Astrocyte (in vitro differentiated cells and primary cell): ENCODE data around the gene UBE2F. TPM values are rescaled to one million over a fixed set of nuclear protein-coding genes. Genes with fewer than 3 reads are reported as not detected.

Source experiments
- DNase-seq: peaks from one replicate; pipeline ENCODE4 v3.0.0-alpha.2; 2010; ENCODE audit warnings: low read depth
- FAIRE-seq: peaks from 2 replicates; lab custom pipeline; 2011; peaks lifted over from hg19 to GRCh38; lab: Jason Lieb, UNC
- H2AFZ ChIP-seq: 2 replicates; pipeline ENCODE4 v1.6.0; 2012; ENCODE audit warnings: low read depth, low read length, inconsistent platforms
- H3K27ac ChIP-seq: 2 replicates; pipeline ENCODE4 v1.5.1; 2011; ENCODE audit warnings: low read depth, low read length, inconsistent platforms
- H3K27me3 ChIP-seq: 2 replicates; pipeline ENCODE4 v1.6.0; 2011; ENCODE audit warnings: low read length, inconsistent platforms; ENCODE audit not compliant: insufficient read depth
- H3K36me3 ChIP-seq: 2 replicates; pipeline ENCODE4 v1.5.1; 2011; ENCODE audit warnings: low read length, inconsistent platforms; ENCODE audit not compliant: insufficient read depth
- H3K4me1 ChIP-seq: 2 replicates; pipeline ENCODE4 v1.5.1; 2011; ENCODE audit warnings: low read length, inconsistent platforms; ENCODE audit not compliant: insufficient read depth
- H3K4me2 ChIP-seq: 2 replicates; pipeline ENCODE4 v1.6.0; 2012; ENCODE audit warnings: low read length, inconsistent platforms
- H3K4me3 ChIP-seq: 2 replicates; pipeline ENCODE4 v1.5.1; 2011; ENCODE audit warnings: low read depth, mild to moderate bottlenecking, low read length, inconsistent platforms; ENCODE audit not compliant: insufficient read depth
- H3K79me2 ChIP-seq: 2 replicates; pipeline ENCODE4 v1.6.0; 2012; ENCODE audit warnings: mild to moderate bottlenecking, low read length, inconsistent platforms; ENCODE audit not compliant: insufficient read depth
- H3K9ac ChIP-seq: 2 replicates; pipeline ENCODE4 v1.6.0; 2012; ENCODE audit warnings: mild to moderate bottlenecking, low read length, inconsistent platforms
- H3K9me3 ChIP-seq: 2 replicates; pipeline ENCODE4 v1.5.1; 2012; ENCODE audit warnings: low read depth, mild to moderate bottlenecking, low read length, inconsistent platforms; ENCODE audit not compliant: insufficient read depth
- H4K20me1 ChIP-seq: 2 replicates; pipeline ENCODE4 v1.6.0; 2012; ENCODE audit warnings: low read length, inconsistent platforms; ENCODE audit not compliant: insufficient read depth
- H3K27ac Mint-ChIP-seq: one replicate; pipeline ENCODE4 v1.8.0; 2021; ENCODE audit warnings: mild to moderate bottlenecking, mixed read lengths; ENCODE audit not compliant: unreplicated experiment
- H3K27me3 Mint-ChIP-seq: one replicate; pipeline ENCODE4 v1.8.0; 2021; ENCODE audit warnings: low read depth, mixed read lengths; ENCODE audit not compliant: unreplicated experiment
- H3K36me3 Mint-ChIP-seq: one replicate; pipeline ENCODE4 v1.8.0; 2021; ENCODE audit warnings: low read depth, mixed read lengths; ENCODE audit not compliant: unreplicated experiment
- H3K4me1 Mint-ChIP-seq: one replicate; pipeline ENCODE4 v1.8.0; 2021; ENCODE audit warnings: low read depth, mixed read lengths; ENCODE audit not compliant: unreplicated experiment
- H3K4me3 Mint-ChIP-seq: one replicate; pipeline ENCODE4 v1.8.0; 2021; ENCODE audit warnings: mild to moderate bottlenecking, moderate library complexity, mixed read lengths; ENCODE audit not compliant: unreplicated experiment
- H3K9me3 Mint-ChIP-seq: one replicate; pipeline ENCODE4 v1.8.0; 2021; ENCODE audit warnings: mild to moderate bottlenecking, mixed read lengths; ENCODE audit not compliant: unreplicated experiment
- CTCF ChIP-seq: IDR thresholded peaks from 2 replicates; pipeline ENCODE4 v1.5.1; 2011; ENCODE audit warnings: low read depth, mild to moderate bottlenecking, inconsistent platforms, low read length, moderate library complexity; ENCODE audit not compliant: insufficient read depth
- EZH2 ChIP-seq: IDR thresholded peaks from 2 replicates; pipeline ENCODE4 v1.6.1; 2012; ENCODE audit warnings: mild to moderate bottlenecking, low read length, inconsistent platforms; ENCODE audit not compliant: insufficient read depth
- total RNA-seq: library from RNA; stranded (reverse); gene quantifications from 2 replicates; pipeline ENCODE4 v1.2.1, GENCODE V29; 2021

The UBE2F gene
- total RNA-seq, 1 donor from 2014 or later, result 67.1 TPM

- Histone ChIP-seq H3K27ac (no peak overlapping the region), H2AFZ (no peak overlapping the region), H3K4me1 (peaks cover 11% of the 10 kb centered on the region), H3K4me2 (no peak overlapping the region), H3K9me3 (no peaks in the 10 kb centered on the region), H3K36me3 (peaks cover 4% of the 10 kb centered on the region), H3K4me3 (no peak overlapping the region), H4K20me1 (peaks cover 79% of the 10 kb centered on the region), H3K9ac (no peak overlapping the region), H3K79me2 (peaks cover 86% of the 10 kb centered on the region), H3K27me3 (no peaks in the 10 kb centered on the region)
- no peak for FAIRE-seq
- peaks cover 14% of the 10 kb centered on the region for H3K36me3 Mint-ChIP-seq
- H3K27me3 Mint-ChIP-seq, result no peaks in the 10 kb centered on the region
- TF ChIP-seq EZH2 (no peak), CTCF (no peak)
- no peak for DNase-seq
- no peaks in the 10 kb centered on the region for H3K9me3 Mint-ChIP-seq
- peaks cover 15% of the 10 kb centered on the region for H3K4me1 Mint-ChIP-seq
- H3K4me3 Mint-ChIP-seq, result no peak overlapping the region
- H3K27ac Mint-ChIP-seq, result no peak overlapping the region
Observed at GRCh38 chr2:237971661-237972060, 4.8 kb downstream of the UBE2F start.

- Histone ChIP-seq H3K9ac (no peak overlapping the region), H3K4me3 (no peak overlapping the region), H4K20me1 (peaks cover 85% of the 10 kb centered on the region), H3K27ac (no peak overlapping the region), H3K4me1 (peaks cover 11% of the 10 kb centered on the region), H3K4me2 (no peak overlapping the region), H3K79me2 (peaks cover 91% of the 10 kb centered on the region), H2AFZ (no peak overlapping the region), H3K27me3 (no peaks in the 10 kb centered on the region), H3K36me3 (peaks cover 4% of the 10 kb centered on the region), H3K9me3 (no peaks in the 10 kb centered on the region)
- Mint-ChIP-seq H3K36me3 (peaks cover 15% of the 10 kb centered on the region), H3K4me3 (no peak overlapping the region), H3K27ac (no peak overlapping the region), H3K4me1 (peaks cover 15% of the 10 kb centered on the region), H3K9me3 (no peaks in the 10 kb centered on the region), H3K27me3 (no peaks in the 10 kb centered on the region)
- no peak for TF ChIP-seq EZH2
- TF ChIP-seq CTCF, result no peak
- DNase-seq, result no peak
- no peak for FAIRE-seq
Observed at GRCh38 chr2:237972211-237972610, 5.4 kb downstream of the UBE2F start.

GRCh38 chr2:237972936-237973335 lies 6.1 kb downstream of the UBE2F start:
- Mint-ChIP-seq H3K9me3 (no peaks in the 10 kb centered on the region), H3K27me3 (no peaks in the 10 kb centered on the region), H3K4me1 (peaks cover 14% of the 10 kb centered on the region), H3K27ac (no peak overlapping the region), H3K36me3 (peaks cover 21% of the 10 kb centered on the region), H3K4me3 (no peak overlapping the region)
- no peak overlapping the region for H3K27ac ChIP-seq
- H4K20me1 ChIP-seq, result peaks cover 87% of the 10 kb centered on the region
- H3K4me1 ChIP-seq, result peaks cover 6% of the 10 kb centered on the region
- H3K4me3 ChIP-seq, result no peak overlapping the region
- H2AFZ ChIP-seq, result no peak overlapping the region
- DNase-seq, result no peak
- H3K36me3 ChIP-seq, result peaks cover 4% of the 10 kb centered on the region
- no peak for TF ChIP-seq EZH2
- TF ChIP-seq CTCF, result no peak
- FAIRE-seq, result no peak
- no peak overlapping the region for H3K9ac ChIP-seq
- no peaks in the 10 kb centered on the region for H3K9me3 ChIP-seq
- peaks cover 91% of the 10 kb centered on the region for H3K79me2 ChIP-seq
- no peaks in the 10 kb centered on the region for H3K27me3 ChIP-seq
- no peak overlapping the region for H3K4me2 ChIP-seq
